Measurements from ENCODE around the gene ODAD4.
A peak's percentile ranks its signal among the peaks of the same experiment; 100 is the strongest.

ODAD4 gene

GRCh38 chr17:41918314-41919164 is 11.9 kb upstream of the ODAD4 start, which contains the start of gene ACLY:
ACLY (minus strand) TSS chr17:41918951; CDS start chr17:41913873, 5,078 bp downstream.
- TF ChIP-seq TOX (CRISPR knock-in tag; IDR thresholded peaks at IDR 0.05; ENCODE audit: borderline replicate concordance), result no peak
- TF ChIP-seq GLIS3 (CRISPR knock-in tag; IDR thresholded peaks at IDR 0.05), result no peak
- TF ChIP-seq ARNTL (CRISPR knock-in tag; IDR thresholded peaks at IDR 0.05; ENCODE audit: borderline replicate concordance, low read depth), result no peak
- TF ChIP-seq ZNF70 (CRISPR knock-in tag; IDR thresholded peaks at IDR 0.05), result no peak
- no peak for TF ChIP-seq ZFP30 (CRISPR knock-in tag; IDR thresholded peaks at IDR 0.05)
- TF ChIP-seq POU6F1 (CRISPR knock-in tag; IDR thresholded peaks at IDR 0.05; ENCODE audit: borderline replicate concordance, low read depth), result no peak
- TF ChIP-seq ZFP3 (CRISPR knock-in tag; IDR thresholded peaks at IDR 0.05), result no peak
- no peak for TF ChIP-seq PPARA (CRISPR knock-in tag; IDR thresholded peaks at IDR 0.05; ENCODE audit: borderline replicate concordance)
- no peak for TF ChIP-seq ZC3H10 (CRISPR knock-in tag; IDR thresholded peaks at IDR 0.05)
- no peak for TF ChIP-seq BACH2 (CRISPR knock-in tag; IDR thresholded peaks at IDR 0.05; ENCODE audit: borderline replicate concordance)
- TF ChIP-seq TSHZ2 (CRISPR knock-in tag; IDR thresholded peaks at IDR 0.05), result no peak
- no peak for TF ChIP-seq PATZ1 (CRISPR knock-in tag; IDR thresholded peaks at IDR 0.05; ENCODE audit: borderline replicate concordance)
- TF ChIP-seq ZNF565 (CRISPR knock-in tag; conservative IDR thresholded peaks at IDR 0.05; ENCODE audit: low read depth), result no peak
- peak; percentile 94 for ATAC-seq

- ATAC-seq, result peak; percentile 64
- TF ChIP-seq PATZ1 (CRISPR knock-in tag; IDR thresholded peaks at IDR 0.05; ENCODE audit: borderline replicate concordance) (no peak), CREB5 (CRISPR knock-in tag; IDR thresholded peaks at IDR 0.05; ENCODE audit: low read depth) (no peak), ARNTL (CRISPR knock-in tag; IDR thresholded peaks at IDR 0.05; ENCODE audit: borderline replicate concordance, low read depth) (no peak), TOX (CRISPR knock-in tag; IDR thresholded peaks at IDR 0.05; ENCODE audit: borderline replicate concordance) (no peak), ESRRG (CRISPR knock-in tag; IDR thresholded peaks at IDR 0.05) (no peak), TCF4 (CRISPR knock-in tag; IDR thresholded peaks at IDR 0.05; ENCODE audit: borderline replicate concordance) (no peak), ZC3H10 (CRISPR knock-in tag; IDR thresholded peaks at IDR 0.05) (no peak), ISL1 (CRISPR knock-in tag; IDR thresholded peaks at IDR 0.05) (no peak), POU6F1 (CRISPR knock-in tag; IDR thresholded peaks at IDR 0.05; ENCODE audit: borderline replicate concordance, low read depth) (no peak), BACH2 (CRISPR knock-in tag; IDR thresholded peaks at IDR 0.05; ENCODE audit: borderline replicate concordance) (no peak), OSR1 (CRISPR knock-in tag; IDR thresholded peaks at IDR 0.05) (no peak), CSDC2 (CRISPR knock-in tag; IDR thresholded peaks at IDR 0.05) (no peak), SNAI2 (CRISPR knock-in tag; IDR thresholded peaks at IDR 0.05) (no peak), ZNF70 (CRISPR knock-in tag; IDR thresholded peaks at IDR 0.05) (no peak), ZFP3 (CRISPR knock-in tag; IDR thresholded peaks at IDR 0.05) (no peak), ZNF565 (CRISPR knock-in tag; conservative IDR thresholded peaks at IDR 0.05; ENCODE audit: low read depth) (no peak), TSHZ2 (CRISPR knock-in tag; IDR thresholded peaks at IDR 0.05) (no peak), RARB (CRISPR knock-in tag; IDR thresholded peaks at IDR 0.05) (no peak), PPARA (CRISPR knock-in tag; IDR thresholded peaks at IDR 0.05; ENCODE audit: borderline replicate concordance) (no peak)
Observed at GRCh38 chr17:41919165-41919817, 11.1 kb upstream of the ODAD4 start.
